Stimulated activated CD8-positive, alpha-beta memory T cell treated with anti-CD3 and anti-CD28 coated beads, Interleukin-2, amount 100 ng/mL, for 1 hour (primary cell): ENCODE results near the gene BLVRB.

Experiments used
- DNase-seq, 2 donors: peaks; one replicate each; pipeline ENCODE4 v3.0.0-alpha.2; 2020; ENCODE audit warnings: low read depth in 2 of 2

Gene BLVRB

DNA sequence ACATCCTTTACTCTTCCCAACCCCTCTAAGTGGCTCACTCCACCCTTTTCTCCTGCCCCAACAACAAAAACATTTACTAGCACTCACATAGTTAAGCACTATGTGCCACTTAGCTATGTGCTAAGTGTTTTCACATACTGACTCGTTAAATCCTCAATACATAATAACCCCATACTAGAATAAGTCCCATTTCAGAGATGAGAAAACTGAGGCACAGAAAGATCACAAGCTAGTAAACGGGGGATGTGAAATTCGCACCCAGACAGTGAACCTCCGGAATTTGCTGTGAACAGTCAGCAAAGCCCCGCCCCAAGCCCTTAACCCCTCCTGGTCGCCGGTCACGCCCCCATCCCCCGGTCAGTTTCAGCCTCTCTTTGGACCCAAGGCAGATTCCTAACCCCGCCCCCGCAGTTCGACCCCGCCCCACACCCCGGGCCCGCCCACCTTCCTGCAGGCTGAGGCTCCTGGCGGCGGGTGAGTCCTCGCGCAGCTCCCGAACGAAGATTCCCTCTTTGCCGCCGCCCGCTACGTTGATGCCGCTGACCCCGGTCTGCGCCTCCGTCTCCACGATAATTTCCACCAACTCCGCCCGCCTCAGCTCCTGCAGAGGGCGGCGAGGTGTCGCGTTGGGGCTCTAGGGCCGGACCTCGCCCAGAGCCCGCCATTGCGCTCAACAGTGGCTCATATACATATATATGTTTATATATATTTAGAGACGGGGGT lies 62.1 kb downstream of the BLVRB start:
- DNase-seq, result peak; percentile 43 to 58

DNA sequence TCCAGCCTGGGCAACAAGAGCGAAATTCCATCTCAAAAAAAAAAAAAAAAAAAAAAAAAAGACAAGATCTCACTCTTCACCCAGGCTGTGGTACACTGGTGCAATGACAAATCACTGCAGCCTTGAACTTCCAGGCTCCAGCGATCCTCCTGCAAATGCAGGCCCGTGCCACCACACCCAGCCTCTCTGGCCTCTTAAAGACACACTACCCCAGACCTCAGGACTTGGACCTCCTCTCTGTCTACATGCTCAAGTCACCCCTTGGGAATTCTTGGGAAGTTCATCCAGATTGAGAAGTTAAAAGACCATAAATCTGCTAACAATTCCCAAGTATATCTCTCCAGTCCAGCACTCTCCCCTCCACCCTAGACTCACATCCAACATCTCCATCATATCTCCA lies 65.0 kb downstream of the BLVRB start:
- DNase-seq, result no peak

DNA sequence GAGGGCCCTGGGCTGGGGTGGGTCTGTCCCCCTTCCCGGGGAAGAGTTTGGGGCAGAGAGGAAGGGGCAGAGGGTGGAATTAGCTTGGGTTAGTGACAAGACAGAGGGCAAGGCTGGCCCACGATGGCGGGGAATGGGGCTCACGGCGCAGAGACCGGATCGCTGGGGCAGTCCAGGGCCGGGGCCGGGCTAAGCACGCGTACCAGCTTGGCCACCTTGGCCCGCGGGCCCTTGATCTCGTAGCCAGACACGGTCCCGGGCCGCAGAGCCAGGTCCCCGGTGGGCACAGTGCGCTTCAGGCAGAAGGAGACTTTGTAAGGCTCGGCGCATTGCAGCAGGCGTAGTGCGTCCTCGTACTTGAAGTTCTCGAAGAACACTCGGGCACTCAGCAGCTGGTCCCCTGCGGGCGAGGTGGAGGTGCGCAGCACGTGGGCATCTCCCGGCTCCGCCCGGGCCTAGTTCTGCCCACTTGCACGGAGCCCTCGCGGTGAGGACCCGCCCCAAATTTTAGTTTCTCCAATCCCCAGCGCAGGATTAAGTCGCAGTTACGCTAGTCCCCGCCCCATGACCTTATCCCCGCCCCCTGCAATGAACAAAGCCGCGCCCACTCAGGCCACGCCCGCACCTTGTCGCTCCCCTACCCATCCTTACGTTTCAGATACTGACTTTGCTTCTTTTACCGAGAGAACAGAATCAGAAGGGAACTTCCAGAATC lies 67.0 kb downstream of the BLVRB start:
- DNase-seq, result peak in 1 of 2 donors; percentile 31
